ENCODE data around the gene DLST.

Gene DLST

GRCh38 chr14:74896400-74896799 is 14.7 kb downstream of the DLST start:
- no peak for DNase-seq (ENCODE audit: low read depth)

- DNase-seq (ENCODE audit: low read depth): no peak
Observed at GRCh38 chr14:74897642-74898041, 15.9 kb downstream of the DLST start.

- DNase-seq (ENCODE audit: low read depth): no peak
Observed at GRCh38 chr14:74898083-74898482, 16.4 kb downstream of the DLST start.

- DNase-seq (ENCODE audit: low read depth): no peak
Observed at GRCh38 chr14:74898694-74899093, 17.0 kb downstream of the DLST start.

DNA sequence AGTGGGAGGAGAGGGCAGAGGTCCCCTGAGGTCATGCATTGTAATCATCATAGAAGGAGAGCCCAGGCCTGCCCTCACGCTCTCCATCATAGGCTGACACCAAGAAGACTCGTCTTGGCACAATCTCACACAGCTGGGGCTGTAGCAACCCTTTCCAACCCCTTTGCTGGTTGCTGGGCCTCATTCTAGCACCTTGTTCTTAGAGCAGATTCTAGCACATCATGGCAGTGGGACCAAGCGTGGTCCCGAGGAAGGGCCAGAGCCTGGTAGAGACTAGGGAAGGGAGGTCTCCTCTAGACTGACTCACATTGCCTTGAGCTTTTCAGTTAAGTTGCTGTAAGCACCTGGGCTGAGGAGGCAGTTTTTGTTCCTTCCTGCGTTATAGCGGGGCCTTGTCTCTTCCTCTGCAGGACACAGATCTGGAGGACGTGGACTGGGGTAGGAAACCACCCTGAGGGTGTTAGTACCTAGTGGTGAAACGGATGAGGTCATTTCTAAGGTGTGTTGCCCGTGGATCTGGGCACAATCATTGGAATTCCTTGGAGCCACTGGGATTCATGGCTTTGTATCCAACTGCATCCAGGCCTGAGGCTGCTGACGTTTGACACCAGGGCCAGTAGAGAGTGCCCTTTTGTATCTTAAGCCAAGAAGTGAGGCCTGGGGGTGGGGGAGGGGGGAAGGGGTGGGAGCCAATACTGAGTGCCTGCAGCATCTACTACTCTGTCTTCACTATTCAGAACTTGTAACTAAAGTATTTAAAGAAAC is 21.4 kb downstream of the DLST start:
- DNase-seq (ENCODE audit: low read depth): no peak

GRCh38 chr14:74904635-74905503 is 23.2 kb downstream of the DLST start:
- no peak for DNase-seq (ENCODE audit: low read depth)

- DNase-seq (ENCODE audit: low read depth): peak; percentile 70
Observed at GRCh38 chr14:74905595-74906142, 24.0 kb downstream of the DLST start.

- no peak for DNase-seq (ENCODE audit: low read depth)
Observed at GRCh38 chr14:74906925-74907521, 25.3 kb downstream of the DLST start.

DNA sequence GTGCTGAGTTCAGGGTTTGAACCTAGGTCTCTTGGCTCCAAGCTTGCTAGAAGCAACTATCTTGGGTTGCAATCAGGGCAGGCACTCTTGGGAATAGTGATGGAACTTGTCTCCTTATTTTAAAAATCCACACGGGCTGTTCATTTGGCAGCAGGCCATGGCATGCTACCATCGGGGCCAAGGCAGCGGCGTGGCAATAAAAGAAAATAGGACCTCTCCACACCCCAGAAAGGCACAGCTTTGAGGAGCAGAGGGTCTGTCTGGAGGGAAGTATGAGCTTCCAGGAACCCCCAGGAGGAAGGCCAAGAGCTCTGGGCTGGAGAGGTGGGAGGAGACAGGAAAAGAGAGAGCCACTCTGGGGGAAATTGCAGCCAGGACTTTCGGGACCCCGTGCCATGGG is 26.0 kb downstream of the DLST start:
- no peak for DNase-seq (ENCODE audit: low read depth)

DNA sequence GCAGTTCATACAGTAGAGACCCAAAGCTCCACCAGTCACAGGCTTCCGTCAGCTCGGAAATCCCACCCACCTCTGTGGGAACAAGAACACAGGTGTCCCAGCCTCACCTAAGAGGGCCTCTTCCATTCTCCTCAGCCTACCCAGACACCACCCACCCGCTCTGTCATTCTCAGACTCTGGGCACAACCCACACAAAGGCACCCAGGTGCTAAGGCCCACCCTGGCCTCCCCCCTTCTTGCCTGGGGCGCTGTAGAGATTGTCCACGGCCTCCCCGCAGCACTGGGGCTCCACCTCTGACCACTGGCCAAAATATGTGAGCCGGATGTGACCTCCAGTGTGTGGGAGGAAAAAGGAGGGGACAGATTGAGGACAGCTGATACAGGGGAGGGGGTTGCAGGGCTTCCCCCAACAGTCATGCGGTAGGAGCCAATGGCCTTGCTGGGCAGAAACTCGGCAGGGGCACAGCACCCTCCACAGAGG is 27.2 kb downstream of the DLST start:
- no peak for DNase-seq (ENCODE audit: low read depth)

DNA sequence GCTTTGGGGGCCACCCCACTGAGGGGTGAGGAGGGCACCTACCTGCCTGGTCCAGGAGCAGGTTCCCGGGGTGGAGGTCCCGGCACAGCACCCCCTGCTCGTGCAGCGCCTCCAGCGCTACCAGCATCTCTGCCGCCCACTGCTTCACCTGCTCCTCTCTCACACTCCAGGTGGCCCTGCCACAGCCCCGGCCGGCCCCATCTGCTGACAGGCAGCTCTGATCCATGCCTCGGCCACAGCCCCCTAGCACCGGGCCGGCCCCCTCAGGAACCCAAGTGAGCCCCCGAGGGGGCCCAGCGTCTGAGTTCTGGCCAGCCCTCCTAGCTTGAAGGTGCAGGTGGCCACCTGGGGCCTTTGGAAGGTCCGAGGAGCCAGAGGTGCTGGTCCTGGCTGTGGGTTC is 27.8 kb downstream of the DLST start:
- no peak for DNase-seq (ENCODE audit: low read depth)

GRCh38 chr14:74909911-74910310 is 28.2 kb downstream of the DLST start:
- DNase-seq (ENCODE audit: low read depth): no peak

- DNase-seq (ENCODE audit: low read depth): no peak
Observed at GRCh38 chr14:74910556-74910955, 28.8 kb downstream of the DLST start.

DNA sequence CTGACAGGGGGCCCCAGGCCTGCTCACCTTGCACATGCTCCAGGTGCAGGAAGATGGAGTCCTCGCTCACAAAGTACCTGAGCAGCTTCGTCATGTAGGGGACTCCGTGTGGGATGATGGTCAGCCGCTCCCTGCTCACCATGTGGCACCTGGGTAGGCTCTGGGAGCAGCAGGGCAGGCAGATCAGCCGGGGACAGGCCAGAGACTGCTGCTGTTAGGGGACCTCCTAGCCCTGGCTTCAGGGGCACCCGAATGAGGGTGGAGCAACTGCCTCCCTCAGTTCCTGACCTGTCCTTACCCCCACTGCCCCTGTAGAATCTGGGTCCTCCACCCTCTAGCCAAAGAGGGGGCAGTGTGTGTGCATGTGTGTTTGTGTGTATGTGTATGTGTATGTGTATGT is 29.5 kb downstream of the DLST start:
- no peak for DNase-seq (ENCODE audit: low read depth)

DNA sequence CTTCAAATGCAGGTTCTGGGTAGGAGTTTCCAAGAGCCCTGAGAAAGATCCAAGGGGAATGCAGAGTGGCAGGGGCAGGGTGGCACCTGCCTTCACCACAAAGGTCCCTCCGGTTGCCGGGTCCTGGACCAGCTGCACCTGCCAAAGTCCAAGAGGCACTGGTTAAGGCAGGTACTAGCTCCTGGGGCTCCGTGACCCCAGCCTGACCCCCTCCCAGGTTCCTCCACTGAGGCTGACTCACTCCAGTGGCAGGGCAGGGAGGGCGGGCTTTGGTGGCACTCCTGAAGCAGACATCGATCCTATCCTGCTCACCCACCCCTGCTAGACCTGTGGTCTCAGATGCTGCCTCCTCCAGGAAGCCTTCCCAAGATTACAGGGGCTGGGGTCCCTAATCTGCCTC is 30.0 kb downstream of the DLST start:
- no peak for DNase-seq (ENCODE audit: low read depth)

DNA sequence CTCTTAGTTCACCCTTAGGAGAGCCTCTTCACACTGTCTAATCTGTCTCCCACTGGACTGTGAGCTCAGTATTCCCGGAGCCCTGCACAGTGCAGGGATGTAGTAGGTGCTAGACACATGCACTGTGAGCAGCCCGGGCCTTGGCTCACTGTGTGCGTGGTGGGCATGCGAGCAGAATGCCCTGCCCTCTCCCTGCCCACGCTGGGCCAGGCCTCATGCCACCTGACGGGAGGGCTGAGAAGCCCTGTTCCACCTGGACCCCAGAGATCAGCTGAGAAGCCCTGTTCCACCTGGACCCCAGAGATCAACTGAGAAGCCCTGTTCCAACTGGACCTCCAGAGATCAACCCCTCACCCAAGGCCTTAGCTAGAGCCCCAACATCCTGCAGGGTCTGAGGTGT is 30.4 kb downstream of the DLST start:
- DNase-seq (ENCODE audit: low read depth): no peak

DNA sequence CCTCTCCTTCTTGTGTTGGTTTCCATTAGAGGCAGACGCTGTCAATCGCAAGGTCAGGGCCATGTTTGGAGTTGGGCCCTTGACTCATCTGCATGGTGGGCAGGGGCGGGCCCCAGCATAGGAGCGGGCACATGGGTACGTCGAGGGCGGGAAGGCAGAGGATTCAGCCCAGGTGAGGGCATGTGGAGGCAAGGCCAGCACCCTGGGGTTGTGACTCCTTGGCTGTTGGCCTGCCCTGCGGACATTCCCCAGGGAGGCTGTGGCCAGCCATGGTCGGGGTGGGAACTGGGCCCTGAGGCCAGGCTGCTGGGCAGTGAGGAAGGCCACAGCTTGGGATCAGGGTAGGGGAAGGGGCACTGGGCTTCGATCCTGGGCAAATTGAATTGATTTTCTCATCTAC is 31.1 kb downstream of the DLST start:
- DNase-seq (ENCODE audit: low read depth): no peak

- no peak for DNase-seq (ENCODE audit: low read depth)
Observed at GRCh38 chr14:74913393-74913910, 31.7 kb downstream of the DLST start.

- no peak for DNase-seq (ENCODE audit: low read depth)
Observed at GRCh38 chr14:74913986-74914573, 32.4 kb downstream of the DLST start.

- no peak for DNase-seq (ENCODE audit: low read depth)
Observed at GRCh38 chr14:74915426-74915825, 33.7 kb downstream of the DLST start.

DNA sequence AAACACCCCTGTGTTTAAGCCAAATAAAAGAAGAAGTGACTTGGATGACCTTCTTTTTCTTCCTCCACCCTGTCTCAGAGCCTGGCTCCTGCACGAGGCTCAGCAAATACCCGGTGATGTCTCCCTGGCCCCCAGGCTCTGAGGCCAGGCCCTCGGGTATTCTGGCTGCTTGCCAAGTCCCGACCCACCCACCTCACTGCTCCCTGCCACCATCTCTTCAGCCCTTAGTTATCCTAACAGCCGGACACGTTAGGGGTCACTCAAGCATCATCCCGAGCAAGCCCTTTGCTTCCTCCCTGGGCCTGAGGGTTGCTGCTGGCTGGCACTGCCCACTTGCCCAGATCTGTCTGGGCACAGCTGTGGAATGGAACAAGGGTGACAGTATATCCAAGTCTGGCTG is 34.1 kb downstream of the DLST start:
- DNase-seq (ENCODE audit: low read depth): no peak

- DNase-seq (ENCODE audit: low read depth): no peak
Observed at GRCh38 chr14:74917178-74917543, 35.4 kb downstream of the DLST start.
